Esophagus squamous epithelium (tissue), 4 donors: ENCODE measurements around the gene CDH13.

Experiments
- POLR2A ChIP-seq, 4 donors: fragments of 450-650 bp; IDR thresholded peaks; one replicate each; pipeline ENCODE4 v1.6.1; 2017; ENCODE audit warnings: antibody characterized with exemption in 4 of 4, mild to moderate bottlenecking in 4 of 4, moderate library complexity in 3 of 4
- TF ChIP-seq, protein P1 (sequence below), 6 experiments: fragments of 450-650 bp in 4 of 6; fragments of 200-600 bp in 2 of 6; sonication (generic) in 2 of 6; IDR thresholded peaks; one replicate each; pipeline ENCODE4 v1.5.1; 2016 to 2019; ENCODE audit warnings: antibody characterized with exemption in 6 of 6, mild to moderate bottlenecking in 4 of 6, moderate library complexity in 4 of 6

DNA sequence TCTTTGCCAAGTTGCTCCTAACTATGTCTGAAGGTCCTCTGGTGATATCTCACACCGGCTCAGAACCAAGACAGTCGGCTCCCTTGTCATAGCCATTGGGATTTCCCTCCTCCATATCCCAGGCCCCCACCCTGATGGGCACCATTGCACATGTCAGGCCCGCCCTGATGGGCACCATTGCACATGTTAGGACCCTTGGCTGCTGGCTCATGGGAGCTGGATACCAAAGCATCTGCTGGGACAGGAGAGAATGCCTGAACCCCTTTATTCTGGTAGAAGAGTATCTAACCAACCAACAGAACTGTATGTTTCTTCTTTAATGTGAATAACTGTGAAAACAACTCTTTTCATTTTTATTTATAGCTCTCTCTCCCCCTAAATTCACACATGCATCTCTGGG, 726.5 kb downstream of the CDH13 start:
- TF ChIP-seq, protein P1, sequence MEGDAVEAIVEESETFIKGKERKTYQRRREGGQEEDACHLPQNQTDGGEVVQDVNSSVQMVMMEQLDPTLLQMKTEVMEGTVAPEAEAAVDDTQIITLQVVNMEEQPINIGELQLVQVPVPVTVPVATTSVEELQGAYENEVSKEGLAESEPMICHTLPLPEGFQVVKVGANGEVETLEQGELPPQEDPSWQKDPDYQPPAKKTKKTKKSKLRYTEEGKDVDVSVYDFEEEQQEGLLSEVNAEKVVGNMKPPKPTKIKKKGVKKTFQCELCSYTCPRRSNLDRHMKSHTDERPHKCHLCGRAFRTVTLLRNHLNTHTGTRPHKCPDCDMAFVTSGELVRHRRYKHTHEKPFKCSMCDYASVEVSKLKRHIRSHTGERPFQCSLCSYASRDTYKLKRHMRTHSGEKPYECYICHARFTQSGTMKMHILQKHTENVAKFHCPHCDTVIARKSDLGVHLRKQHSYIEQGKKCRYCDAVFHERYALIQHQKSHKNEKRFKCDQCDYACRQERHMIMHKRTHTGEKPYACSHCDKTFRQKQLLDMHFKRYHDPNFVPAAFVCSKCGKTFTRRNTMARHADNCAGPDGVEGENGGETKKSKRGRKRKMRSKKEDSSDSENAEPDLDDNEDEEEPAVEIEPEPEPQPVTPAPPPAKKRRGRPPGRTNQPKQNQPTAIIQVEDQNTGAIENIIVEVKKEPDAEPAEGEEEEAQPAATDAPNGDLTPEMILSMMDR (IDR thresholded peaks at IDR 0.05), result no peak
- no peak for TF ChIP-seq POLR2A (IDR thresholded peaks at IDR 0.05)
